GM23338 (cell line): Measurements from ENCODE around the gene MAP4K1. TPM values are rescaled to one million over a fixed set of nuclear protein-coding genes. Genes with fewer than 3 reads are reported as not detected.

ENCODE experiments used
- ATAC-seq: fragments of 200-7000 bp; cut with Tn5 transposase; 3 replicates; pipeline ENCODE4 v1.9.1; 2020
- DNase-seq: peaks from one replicate; pipeline ENCODE4 v3.0.0-alpha.2; 2015; ENCODE audit warnings: low spot score
- H2AFZ ChIP-seq: fragments of 200-600 bp; sonication (generic); 2 replicates; pipeline ENCODE4 v1.8.0; 2016; ENCODE audit warnings: antibody characterized with exemption, mild to moderate bottlenecking, moderate library complexity
- H3F3A ChIP-seq: fragments of 200-600 bp; sonication (generic); replicated peaks from 2 replicates; pipeline ENCODE4 v1.8.0; 2017; ENCODE audit warnings: antibody characterized with exemption, mixed run types, low read depth
- H3K27ac ChIP-seq: fragments of 200-600 bp; sonication (generic); 2 replicates; pipeline ENCODE4 v1.6.1; 2016; ENCODE audit warnings: low read depth
- H3K27me3 ChIP-seq: fragments of 200-600 bp; sonication (generic); 2 replicates; pipeline ENCODE4 v1.8.0; 2016; ENCODE audit warnings: mild to moderate bottlenecking, mixed run types, moderate library complexity; ENCODE audit not compliant: insufficient read depth
- H3K36me3 ChIP-seq: fragments of 200-600 bp; sonication (generic); 2 replicates; pipeline ENCODE4 v1.8.0; 2016; ENCODE audit warnings: mild to moderate bottlenecking; ENCODE audit not compliant: insufficient read depth
- H3K4me1 ChIP-seq: fragments of 200-600 bp; sonication (generic); 2 replicates; pipeline ENCODE4 v1.8.0; 2016; ENCODE audit warnings: mild to moderate bottlenecking, moderate library complexity; ENCODE audit not compliant: insufficient read depth
- H3K4me2 ChIP-seq: fragments of 200-600 bp; sonication (generic); 2 replicates; pipeline ENCODE4 v1.7.1; 2017; ENCODE audit warnings: mixed run types
- H3K4me3 ChIP-seq: fragments of 200-600 bp; sonication (generic); 2 replicates; pipeline ENCODE4 v1.6.1; 2016; ENCODE audit warnings: mixed run types
- H3K79me2 ChIP-seq: fragments of 200-600 bp; sonication (generic); replicated peaks from 2 replicates; pipeline ENCODE4 v1.8.0; 2017; ENCODE audit warnings: mild to moderate bottlenecking; ENCODE audit not compliant: insufficient read depth
- H3K9me2 ChIP-seq: fragments of 200-600 bp; sonication (generic); 2 replicates; pipeline ENCODE4 v1.8.0; 2017; ENCODE audit not compliant: insufficient read depth
- H4K20me1 ChIP-seq: fragments of 200-600 bp; sonication (generic); replicated peaks from 2 replicates; pipeline ENCODE4 v1.8.0; 2017; ENCODE audit warnings: mild to moderate bottlenecking; ENCODE audit not compliant: insufficient read depth
- H3K27ac Mint-ChIP-seq: 2 replicates; pipeline ENCODE4 v1.8.0; 2020; ENCODE audit warnings: inconsistent platforms, mild to moderate bottlenecking, moderate library complexity, mixed read lengths
- H3K27me3 Mint-ChIP-seq: 3 replicates; pipeline ENCODE4 v1.8.0; 2022; ENCODE audit warnings: low read depth, mild to moderate bottlenecking, moderate library complexity, mixed read lengths, inconsistent platforms; ENCODE audit not compliant: insufficient read depth, poor library complexity
- H3K36me3 Mint-ChIP-seq: 3 replicates; pipeline ENCODE4 v1.8.0; 2021; ENCODE audit warnings: low read depth, mild to moderate bottlenecking, inconsistent platforms, moderate library complexity, mixed read lengths
- H3K4me1 Mint-ChIP-seq: 3 replicates; pipeline ENCODE4 v1.8.0; 2020; ENCODE audit warnings: mild to moderate bottlenecking, inconsistent platforms, mixed read lengths
- H3K4me3 Mint-ChIP-seq: 3 replicates; pipeline ENCODE4 v1.8.0; 2021; ENCODE audit warnings: moderate library complexity, mild to moderate bottlenecking, inconsistent platforms, mixed read lengths
- H3K9me3 Mint-ChIP-seq: 3 replicates; pipeline ENCODE4 v1.8.0; 2020; ENCODE audit warnings: moderate library complexity, mild to moderate bottlenecking, inconsistent platforms, mixed read lengths
- CREB1 ChIP-seq: fragments of 250-450 bp; sonication (Bioruptor Pico); IDR thresholded peaks from 2 replicates; pipeline ENCODE4 v1.5.0; 2020; ENCODE audit warnings: low read depth, mild to moderate bottlenecking, moderate library complexity
- CTCF ChIP-seq, 2 experiments: fragments of 200-600 bp in 1 of 2; sonication (generic) in 1 of 2; conservative IDR thresholded peaks; 2 replicates each; pipeline versions ENCODE4 v1.5.1 to v1.6.1; 2016 to 2017; ENCODE audit warnings: antibody characterized with exemption in 2 of 2, low read depth in 2 of 2, mild to moderate bottlenecking in 2 of 2, moderate library complexity in 1 of 2
- ETS1 ChIP-seq: IDR thresholded peaks from 2 replicates; pipeline ENCODE4 v1.6.1; 2016; ENCODE audit warnings: antibody characterized with exemption
- EZH2 ChIP-seq: fragments of 200-600 bp; sonication (generic); IDR thresholded peaks from one replicate; pipeline ENCODE4 v1.8.0; 2017; ENCODE audit warnings: antibody characterized with exemption, mild to moderate bottlenecking, low read depth; ENCODE audit not compliant: unreplicated experiment
- EZH2phosphoT487 ChIP-seq: fragments of 200-600 bp; sonication (generic); IDR thresholded peaks from one replicate; pipeline ENCODE4 v1.8.1; 2018; ENCODE audit warnings: antibody characterized with exemption; ENCODE audit not compliant: unreplicated experiment
- JUNB ChIP-seq: IDR thresholded peaks from one replicate; pipeline ENCODE4 v1.6.1; 2016; ENCODE audit warnings: antibody characterized with exemption; ENCODE audit not compliant: unreplicated experiment
- NANOG ChIP-seq: IDR thresholded peaks from 2 replicates; pipeline ENCODE4 v1.6.1; 2016; ENCODE audit warnings: antibody characterized with exemption, borderline replicate concordance
- POLR2AphosphoS5 ChIP-seq: IDR thresholded peaks from 2 replicates; pipeline ENCODE4 v1.6.1; 2016; ENCODE audit warnings: antibody characterized with exemption, low read depth
- REST ChIP-seq: IDR thresholded peaks from one replicate; pipeline ENCODE4 v1.6.1; 2018; ENCODE audit warnings: antibody characterized with exemption; ENCODE audit not compliant: unreplicated experiment
- STAT1 ChIP-seq: IDR thresholded peaks from one replicate; pipeline ENCODE4 v1.6.1; 2016; ENCODE audit warnings: antibody characterized with exemption; ENCODE audit not compliant: unreplicated experiment
- ZNF114 ChIP-seq: fragments of 250-450 bp; sonication (Bioruptor Pico); IDR thresholded peaks from 2 replicates; pipeline ENCODE4 v1.5.0; 2020; ENCODE audit warnings: mild to moderate bottlenecking, moderate library complexity
- ZNF331 ChIP-seq: fragments of 250-450 bp; sonication (Bioruptor Pico); IDR thresholded peaks from 2 replicates; pipeline ENCODE4 v1.5.0; 2020; ENCODE audit warnings: low read depth, mild to moderate bottlenecking, moderate library complexity
- polyA plus RNA-seq: library from polyadenylated mRNA; unstranded; fragments of >200 nt; fragmentation: Nextera tagmentation; extraction: Ambion mirVana; gene quantifications from 2 replicates; pipeline ENCODE4 v1.2.1, GENCODE V29; 2016
- total RNA-seq: library from RNA; depleted of rRNA; stranded (reverse); fragments of >200 nt; shearing (Covaris generic); gene quantifications from 2 replicates; pipeline ENCODE4 v1.2.3, GENCODE V29; 2014

MAP4K1 gene
- total and polyA plus RNA-seq, 2 experiments from 2014 or later, result 7.7 to 44.6 TPM

GRCh38 chr19:38583985-38584305 is 33.8 kb downstream of the MAP4K1 start:
- H3K4me1 ChIP-seq, result no peaks in the 10 kb centered on the region
- no peak for ATAC-seq
- Mint-ChIP-seq H3K27ac (no peak overlapping the region), H3K4me1 (no peaks in the 10 kb centered on the region), H3K36me3 (peaks cover 32% of the 10 kb centered on the region), H3K4me3 (no peak overlapping the region), H3K27me3 (peaks cover 14% of the 10 kb centered on the region), H3K9me3 (no peaks in the 10 kb centered on the region)
- no peaks in the 10 kb centered on the region for H3K9me2 ChIP-seq
- H3K4me3 ChIP-seq, result no peak overlapping the region
- DNase-seq, result no peak
- no peaks in the 10 kb centered on the region for H3K79me2 ChIP-seq
- H4K20me1 ChIP-seq, result no peaks in the 10 kb centered on the region
- TF ChIP-seq NANOG, result no peak
- no peak for TF ChIP-seq REST
- TF ChIP-seq CREB1 (CRISPR knock-in tag), result no peak
- TF ChIP-seq ETS1, result no peak
- no peak for TF ChIP-seq JUNB
- TF ChIP-seq ZNF331 (CRISPR knock-in tag), result no peak
- H2AFZ ChIP-seq, result no peak overlapping the region
- H3K27me3 ChIP-seq, result no peaks in the 10 kb centered on the region
- H3F3A ChIP-seq, result no peaks in the 10 kb centered on the region
- H3K36me3 ChIP-seq, result peaks cover 5% of the 10 kb centered on the region; the same call in 1 of the 2 replicates
- no peak overlapping the region for H3K27ac ChIP-seq
- no peak overlapping the region for H3K4me2 ChIP-seq

GRCh38 chr19:38583219-38583984 is 34.4 kb downstream of the MAP4K1 start:
- ATAC-seq (no peak), DNase-seq (no peak)
- H3K27me3 Mint-ChIP-seq, result peaks cover 14% of the 10 kb centered on the region
- TF ChIP-seq CREB1 (CRISPR knock-in tag), result no peak
- no peak for TF ChIP-seq EZH2phosphoT487
- no peak for TF ChIP-seq ZNF114 (CRISPR knock-in tag)
- no peak for TF ChIP-seq JUNB
- no peak for TF ChIP-seq REST
- no peak for TF ChIP-seq POLR2AphosphoS5
- TF ChIP-seq NANOG, result no peak
- TF ChIP-seq STAT1, result no peak
- no peak for TF ChIP-seq CTCF (conservative IDR thresholded peaks at IDR 0.05; ENCODE audit: low read depth in 2 of 2)
- no peak for TF ChIP-seq ETS1
- no peak for TF ChIP-seq EZH2
- H3K27ac Mint-ChIP-seq, result no peak overlapping the region
- H3K9me3 Mint-ChIP-seq, result no peaks in the 10 kb centered on the region
- H4K20me1 ChIP-seq, result no peaks in the 10 kb centered on the region
- no peak overlapping the region for H3K27ac ChIP-seq
- no peaks in the 10 kb centered on the region for H3K79me2 ChIP-seq
- peaks cover 32% of the 10 kb centered on the region for H3K36me3 Mint-ChIP-seq
- no peaks in the 10 kb centered on the region for H3K27me3 ChIP-seq
- no peak overlapping the region for H3K4me3 Mint-ChIP-seq
- no peak overlapping the region for H3K4me3 ChIP-seq
- no peak overlapping the region for H2AFZ ChIP-seq
- H3K36me3 ChIP-seq, result peaks cover 5% of the 10 kb centered on the region; the same call in 1 of the 2 replicates
- no peaks in the 10 kb centered on the region for H3F3A ChIP-seq
- no peak overlapping the region for H3K4me2 ChIP-seq
- no peaks in the 10 kb centered on the region for H3K4me1 Mint-ChIP-seq
- no peaks in the 10 kb centered on the region for H3K9me2 ChIP-seq
- no peaks in the 10 kb centered on the region for H3K4me1 ChIP-seq
